GM12892 (cell line): ENCODE results near the gene CDCA4.

Source experiments
- DNase-seq: peaks from one replicate; pipeline ENCODE4 v3.0.0; 2011; ENCODE audit not compliant: insufficient read length
- FAIRE-seq: peaks from 2 replicates; lab custom pipeline; 2011; peaks lifted over from hg19 to GRCh38; lab: Jason Lieb, UNC
- POLR2A ChIP-seq: IDR thresholded peaks from 2 replicates; pipeline ENCODE4 v1.6.1; 2011; ENCODE audit warnings: low read depth, low read length, control low read depth
- POLR2AphosphoS5 ChIP-seq: IDR thresholded peaks from 2 replicates; pipeline ENCODE4 v1.6.1; 2011; ENCODE audit warnings: low read depth, low read length, control low read depth
- TAF1 ChIP-seq: IDR thresholded peaks from 2 replicates; pipeline ENCODE4 v1.6.1; 2011; ENCODE audit warnings: low read depth, mild to moderate bottlenecking, control low read depth, low read length, borderline replicate concordance

The CDCA4 gene

GRCh38 chr14:105015905-105016304, 5.0 kb downstream of the CDCA4 start:
- TF ChIP-seq POLR2AphosphoS5 (no peak), POLR2A (no peak), TAF1 (no peak)
- no peak for FAIRE-seq
- no peak for DNase-seq

- DNase-seq, result no peak
- TF ChIP-seq POLR2AphosphoS5 (no peak), POLR2A (no peak), TAF1 (no peak)
- peak; percentile 14 for FAIRE-seq
These were observed 5.6 kb downstream of the CDCA4 start for GRCh38 chr14:105015242-105015641.

GRCh38 chr14:105014631-105015030, 6.3 kb downstream of the CDCA4 start:
- TF ChIP-seq POLR2AphosphoS5 (no peak), TAF1 (no peak), POLR2A (no peak)
- FAIRE-seq (no peak), DNase-seq (no peak)

GRCh38 chr14:105014032-105014431, 6.9 kb downstream of the CDCA4 start:
- DNase-seq (no peak), FAIRE-seq (no peak)
- TF ChIP-seq TAF1 (no peak), POLR2A (no peak), POLR2AphosphoS5 (no peak)

GRCh38 chr14:105013150-105013785, 7.6 kb downstream of the CDCA4 start:
- FAIRE-seq (no peak), DNase-seq (no peak)

GRCh38 chr14:105012171-105012985, 8.5 kb downstream of the CDCA4 start:
- FAIRE-seq, result no peak
- DNase-seq, result no peak
- TF ChIP-seq POLR2AphosphoS5 (no peak), POLR2A (no peak), TAF1 (no peak)

More at GRCh38 chr14:105013150-105013785, 7.6 kb downstream of the CDCA4 start:
- no peak for TF ChIP-seq POLR2A
- no peak for TF ChIP-seq POLR2AphosphoS5
- TF ChIP-seq TAF1, result no peak

- TF ChIP-seq POLR2A (no peak), POLR2AphosphoS5 (no peak), TAF1 (no peak)
- DNase-seq (no peak), FAIRE-seq (no peak)
These were observed 9.4 kb downstream of the CDCA4 start for GRCh38 chr14:105011312-105011990.

GRCh38 chr14:105010891-105011291, 10.0 kb downstream of the CDCA4 start:
- no peak for DNase-seq
- TF ChIP-seq TAF1 (no peak), POLR2AphosphoS5 (no peak), POLR2A (no peak)
- FAIRE-seq, result no peak

GRCh38 chr14:105010106-105010505, 10.8 kb downstream of the CDCA4 start:
- no peak for FAIRE-seq
- TF ChIP-seq POLR2A (no peak), TAF1 (no peak), POLR2AphosphoS5 (no peak)
- DNase-seq, result no peak

GRCh38 chr14:105007593-105008264, 13.2 kb downstream of the CDCA4 start:
- FAIRE-seq (no peak), DNase-seq (no peak)
- TF ChIP-seq TAF1, result no peak
- TF ChIP-seq POLR2A, result no peak
- TF ChIP-seq POLR2AphosphoS5, result peak; percentile 89
